ENCODE data around the gene LYPD1. TPM values are rescaled to one million over a fixed set of nuclear protein-coding genes. Genes with fewer than 3 reads are reported as not detected.

Gene LYPD1
- total and polyA plus RNA-seq, 7 donors = 0.03 to 0.47 (median 0.04) TPM; not detected in 4

DNA sequence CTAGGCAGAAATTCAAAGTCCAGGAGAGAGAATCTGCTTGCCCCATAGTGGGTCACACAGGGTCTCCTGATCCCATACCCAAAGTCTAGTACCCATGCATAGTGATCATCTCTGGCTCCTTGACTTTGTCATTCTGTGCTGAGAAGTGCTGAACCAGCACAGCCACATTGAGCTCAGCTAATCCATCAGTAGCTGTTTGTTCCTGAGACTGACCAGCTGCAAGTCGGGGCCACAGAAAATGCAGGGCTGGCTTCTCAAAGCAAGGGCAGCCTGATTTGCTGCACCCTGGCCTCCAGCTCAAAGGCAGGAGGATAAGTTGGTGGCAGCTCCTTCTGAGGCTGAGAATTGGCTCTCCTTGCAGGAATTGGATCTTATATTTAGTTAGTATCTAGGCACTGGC is 72.2 kb downstream of the LYPD1 start:
- TF ChIP-seq, protein P1, sequence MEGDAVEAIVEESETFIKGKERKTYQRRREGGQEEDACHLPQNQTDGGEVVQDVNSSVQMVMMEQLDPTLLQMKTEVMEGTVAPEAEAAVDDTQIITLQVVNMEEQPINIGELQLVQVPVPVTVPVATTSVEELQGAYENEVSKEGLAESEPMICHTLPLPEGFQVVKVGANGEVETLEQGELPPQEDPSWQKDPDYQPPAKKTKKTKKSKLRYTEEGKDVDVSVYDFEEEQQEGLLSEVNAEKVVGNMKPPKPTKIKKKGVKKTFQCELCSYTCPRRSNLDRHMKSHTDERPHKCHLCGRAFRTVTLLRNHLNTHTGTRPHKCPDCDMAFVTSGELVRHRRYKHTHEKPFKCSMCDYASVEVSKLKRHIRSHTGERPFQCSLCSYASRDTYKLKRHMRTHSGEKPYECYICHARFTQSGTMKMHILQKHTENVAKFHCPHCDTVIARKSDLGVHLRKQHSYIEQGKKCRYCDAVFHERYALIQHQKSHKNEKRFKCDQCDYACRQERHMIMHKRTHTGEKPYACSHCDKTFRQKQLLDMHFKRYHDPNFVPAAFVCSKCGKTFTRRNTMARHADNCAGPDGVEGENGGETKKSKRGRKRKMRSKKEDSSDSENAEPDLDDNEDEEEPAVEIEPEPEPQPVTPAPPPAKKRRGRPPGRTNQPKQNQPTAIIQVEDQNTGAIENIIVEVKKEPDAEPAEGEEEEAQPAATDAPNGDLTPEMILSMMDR (IDR thresholded peaks at IDR 0.05) = no peak
- no peaks in the 10 kb centered on the region for H3K9me3 ChIP-seq
- ATAC-seq (no peak), DNase-seq (no peak)
- 77 to 89% (median 83%) methylated on average over 1 of the region's 1 CpG for WGBS, 3 donors
- intact Hi-C loops (cut with DNase I) = no loop called here
- peaks cover 0 to 5% (median 0%) of the 10 kb centered on the region in 3 donors for H3K27me3 ChIP-seq (ENCODE audit: insufficient read depth in 3 of 3, low read length in 2 of 3)
- H3K4me3 ChIP-seq = no peak overlapping the region
- no peaks in the 10 kb centered on the region for H3K4me1 ChIP-seq
- no peaks in the 10 kb centered on the region for H3K36me3 ChIP-seq (ENCODE audit: insufficient read depth in 1 of 2, low read depth in 1 of 2)
- H3K27ac ChIP-seq = no peak overlapping the region

DNA sequence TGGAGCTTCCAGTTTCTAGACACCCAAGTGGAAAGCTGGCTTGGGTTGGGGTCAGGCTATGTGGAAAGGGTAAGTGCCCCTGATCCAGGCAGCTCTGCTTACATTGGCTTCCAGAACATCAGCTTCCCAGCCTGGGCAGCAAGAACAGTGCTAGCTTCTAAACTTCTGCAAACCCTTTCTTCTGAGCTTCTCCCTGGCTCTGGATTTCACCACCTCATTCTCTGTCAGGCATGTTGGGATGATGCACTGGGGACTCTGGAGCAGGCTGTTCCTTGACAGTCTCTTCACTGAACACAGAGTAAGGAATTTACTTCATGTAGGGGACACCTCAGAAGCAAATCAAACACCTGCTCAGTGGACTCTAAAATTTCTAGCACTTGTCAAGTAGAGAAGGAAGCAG is 72.8 kb downstream of the LYPD1 start:
- TF ChIP-seq, protein P1 (IDR thresholded peaks at IDR 0.05) = no peak
- Histone ChIP-seq H3K4me1 (no peaks in the 10 kb centered on the region), H3K4me3 (no peak overlapping the region), H3K27me3 (ENCODE audit: insufficient read depth in 3 of 3, low read length in 2 of 3) (peaks cover 0 to 5% (median 0%) of the 10 kb centered on the region in 3 donors), H3K9me3 (no peaks in the 10 kb centered on the region), H3K36me3 (ENCODE audit: insufficient read depth in 1 of 2, low read depth in 1 of 2) (no peaks in the 10 kb centered on the region), H3K27ac (no peak overlapping the region)
- DNase-seq (no peak), ATAC-seq (no peak)
- intact Hi-C loops (cut with DNase I) = no loop called here

DNA sequence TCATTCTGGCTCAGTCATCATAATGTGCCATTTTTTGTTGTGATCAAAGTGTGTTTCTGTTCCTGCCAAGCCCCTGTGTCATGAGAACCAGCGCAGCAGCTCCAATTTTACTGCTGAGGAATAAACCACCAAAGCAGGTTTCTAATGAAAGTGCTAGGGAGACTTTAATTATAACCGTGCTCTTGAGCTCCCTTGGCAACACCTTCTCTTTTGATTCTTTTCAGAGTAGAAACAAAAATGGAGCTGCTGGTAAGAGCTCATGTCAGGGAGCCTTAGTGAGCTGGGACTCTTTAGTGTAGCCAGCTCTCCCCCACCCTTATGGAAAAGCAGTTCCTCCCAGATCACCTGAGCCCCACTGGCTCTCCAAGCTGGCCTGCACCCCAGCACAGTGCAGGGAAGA is 74.3 kb downstream of the LYPD1 start:
- no peak overlapping the region for H3K4me3 ChIP-seq
- no peak for ATAC-seq
- H3K4me1 ChIP-seq = no peaks in the 10 kb centered on the region
- H3K9me3 ChIP-seq = no peaks in the 10 kb centered on the region
- TF ChIP-seq, protein P1 (IDR thresholded peaks at IDR 0.05) = no peak
- peaks cover 0 to 5% (median 0%) of the 10 kb centered on the region in 3 donors for H3K27me3 ChIP-seq (ENCODE audit: insufficient read depth in 3 of 3, low read length in 2 of 3)
- H3K27ac ChIP-seq = no peak overlapping the region
- 68 to 76% (median 75%) methylated on average over 2 of the region's 2 CpGs for WGBS, 3 donors
- no peaks in the 10 kb centered on the region for H3K36me3 ChIP-seq (ENCODE audit: insufficient read depth in 1 of 2, low read depth in 1 of 2)
- intact Hi-C loops (cut with DNase I) = no loop called here
- no peak for DNase-seq

DNA sequence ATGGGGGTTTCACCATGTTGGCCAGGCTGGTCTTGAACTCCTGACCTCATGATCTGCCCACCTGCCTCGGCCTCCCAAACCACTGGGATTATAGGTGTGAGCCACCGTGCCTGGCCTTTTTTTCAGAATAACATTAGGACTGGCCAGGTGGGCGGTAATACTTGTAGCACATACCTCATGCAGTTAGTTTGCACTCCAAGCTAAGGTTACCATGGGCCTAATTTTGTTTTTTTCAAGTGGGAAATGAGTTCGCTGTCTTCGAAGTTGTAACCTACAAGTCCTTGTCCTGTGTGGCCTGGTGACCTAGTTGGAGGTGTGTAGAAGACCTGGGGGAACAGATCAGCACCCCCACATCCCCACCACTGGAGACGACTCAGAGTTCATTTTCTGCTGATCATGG is 74.8 kb downstream of the LYPD1 start:
- TF ChIP-seq, protein P1 (IDR thresholded peaks at IDR 0.05) = no peak
- no peak for ATAC-seq
- no peak for DNase-seq
- Histone ChIP-seq H3K9me3 (no peaks in the 10 kb centered on the region), H3K4me3 (no peak overlapping the region), H3K36me3 (ENCODE audit: insufficient read depth in 1 of 2, low read depth in 1 of 2) (no peaks in the 10 kb centered on the region), H3K4me1 (no peaks in the 10 kb centered on the region), H3K27ac (no peak overlapping the region), H3K27me3 (ENCODE audit: insufficient read depth in 3 of 3, low read length in 2 of 3) (peaks cover 0 to 5% (median 0%) of the 10 kb centered on the region in 3 donors)
- intact Hi-C loops (cut with DNase I) = no loop called here
- WGBS, 3 donors = 70 to 84% (median 77%) methylated on average over 6 of the region's 6 CpGs

Measured in psoas muscle (tissue), 8 donors.